HFF-Myc (cell line): ENCODE results near the gene RGS6.

ENCODE experiments used
- DNase-seq: peaks from one replicate; pipeline ENCODE4 v3.0.0-alpha.2; 2011; ENCODE audit warnings: low read depth; ENCODE audit errors: extremely low read depth
- H3K4me3 ChIP-seq: replicated peaks from 2 replicates; pipeline ENCODE4 v1.5.1; 2011; ENCODE audit warnings: low read depth, mild to moderate bottlenecking, control low read depth, low read length
- CTCF ChIP-seq: IDR thresholded peaks from 2 replicates; pipeline ENCODE4 v1.5.1; 2012; ENCODE audit warnings: mild to moderate bottlenecking, low read depth, low read length, control low read depth; ENCODE audit errors: missing control alignments

Gene RGS6

DNA sequence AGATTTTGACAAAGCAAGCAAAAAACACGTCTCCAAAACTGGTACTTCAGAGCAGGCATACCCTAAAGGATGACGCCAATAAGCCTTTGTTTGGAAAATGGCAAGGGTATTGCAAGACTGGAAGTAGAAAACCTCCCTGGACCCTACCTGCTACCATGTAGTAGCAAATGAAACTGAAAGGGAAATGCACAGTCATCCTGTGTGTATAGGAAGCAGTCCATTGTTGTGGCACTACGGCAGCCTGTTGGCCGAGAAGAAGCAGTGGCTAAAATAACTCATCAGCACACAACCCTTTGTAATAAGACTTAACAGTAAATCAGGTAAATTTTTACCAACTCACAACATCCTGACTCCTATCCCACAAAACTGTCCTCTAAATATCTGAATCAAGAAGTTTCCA is 386.4 kb downstream of the RGS6 start:
- no peak for TF ChIP-seq CTCF
- no peak for DNase-seq
- H3K4me3 ChIP-seq, result no peak overlapping the region

- no peak for DNase-seq
Observed at GRCh38 chr14:72332046-72332445, 399.8 kb downstream of the RGS6 start.

DNA sequence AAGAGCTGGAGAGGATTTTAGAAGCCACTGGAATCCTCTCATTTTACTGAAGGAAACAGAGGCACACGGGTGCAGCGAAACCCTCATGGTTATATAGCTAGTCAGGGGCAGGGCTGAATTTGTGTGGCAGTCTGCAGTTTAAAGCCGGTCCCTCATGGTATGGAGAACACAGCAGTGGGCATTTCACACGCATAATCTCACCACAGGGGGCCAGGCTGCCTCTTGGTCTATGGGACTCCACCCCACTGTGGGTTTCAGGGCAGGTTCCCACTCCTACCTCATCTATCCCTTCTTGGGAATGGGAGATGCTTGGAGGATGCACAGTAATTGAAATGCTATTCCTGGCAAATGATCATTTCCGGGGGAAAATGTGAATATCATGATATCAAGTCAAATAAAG is 400.6 kb downstream of the RGS6 start:
- H3K4me3 ChIP-seq, result no peak overlapping the region
- no peak for DNase-seq
- TF ChIP-seq CTCF, result no peak

More at GRCh38 chr14:72332046-72332445, 399.8 kb downstream of the RGS6 start:
- no peak for TF ChIP-seq CTCF
- no peak overlapping the region for H3K4me3 ChIP-seq

DNA sequence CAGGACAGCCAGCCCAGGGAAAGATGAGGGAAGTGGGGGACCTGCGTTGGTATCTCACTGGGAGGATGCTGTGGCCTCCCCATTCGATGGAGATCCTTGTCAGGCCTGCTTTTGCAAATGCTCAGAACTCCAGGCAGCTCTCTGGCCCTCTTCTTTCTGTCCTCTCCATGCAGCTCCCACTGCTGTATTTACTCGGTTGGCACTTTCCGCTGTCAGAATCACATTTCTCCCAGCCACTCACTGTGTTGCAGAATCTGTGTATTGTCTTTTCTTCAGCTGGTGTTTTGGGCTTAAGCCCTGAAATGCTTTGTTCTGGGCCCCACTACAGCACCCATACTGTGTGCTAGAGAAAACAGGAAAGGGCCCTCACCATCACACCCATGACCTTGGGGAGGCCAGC is 401.1 kb downstream of the RGS6 start:
- no peak for TF ChIP-seq CTCF
- no peak for DNase-seq
- no peak overlapping the region for H3K4me3 ChIP-seq

DNA sequence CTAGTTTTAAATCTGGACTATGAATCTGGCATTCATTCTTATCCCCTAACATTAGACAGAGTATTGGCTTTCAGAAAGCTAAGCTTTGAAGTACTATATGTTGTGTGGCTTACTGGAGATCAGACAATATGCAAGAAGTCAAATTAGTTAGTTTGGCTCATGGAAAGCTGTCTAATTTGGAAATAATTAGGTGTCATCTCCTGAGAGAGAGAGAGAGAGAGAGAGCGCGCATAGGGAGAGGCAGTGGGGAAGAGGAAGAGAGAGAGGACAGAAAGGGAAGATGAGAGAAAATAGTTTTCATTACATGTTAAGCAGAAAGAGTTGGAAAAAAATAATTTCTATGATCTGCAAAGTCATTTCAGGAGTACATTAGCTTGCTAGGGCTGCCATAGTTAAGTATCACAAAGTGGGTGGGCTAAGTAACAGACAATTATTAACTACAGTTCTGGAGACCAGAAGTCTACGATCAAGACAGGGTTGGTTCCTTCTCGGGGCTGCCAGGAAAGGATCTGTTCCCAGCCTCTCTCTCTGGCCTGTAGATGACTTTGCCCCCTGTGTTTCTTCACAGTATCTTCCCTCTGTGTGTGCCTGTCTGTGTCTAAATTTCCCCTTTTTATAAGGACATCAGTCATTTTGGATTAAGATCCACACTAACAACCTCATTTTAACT is 404.2 kb downstream of the RGS6 start:
- no peak for TF ChIP-seq CTCF
- no peak for DNase-seq
- no peak overlapping the region for H3K4me3 ChIP-seq

DNA sequence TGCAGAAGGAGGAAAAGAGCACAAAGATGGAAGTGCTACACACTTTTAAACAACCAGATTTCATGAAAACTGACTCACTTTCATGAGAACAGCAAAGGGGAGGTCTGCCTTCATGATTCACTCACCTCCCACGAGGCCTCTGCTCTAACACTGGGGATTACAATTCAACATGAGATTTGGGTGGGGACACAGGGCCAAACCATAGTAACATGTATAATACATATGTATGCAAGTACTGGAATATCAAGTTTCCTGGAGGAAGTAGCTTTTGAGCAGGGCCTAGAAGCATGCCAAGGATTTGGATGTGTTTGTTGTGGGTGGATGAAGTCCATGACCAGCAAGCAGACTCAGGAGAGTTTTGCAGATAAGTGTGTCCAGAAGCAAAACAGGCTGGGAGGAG is 409.0 kb downstream of the RGS6 start:
- DNase-seq, result no peak
- TF ChIP-seq CTCF, result no peak
- H3K4me3 ChIP-seq, result no peak overlapping the region

GRCh38 chr14:72341686-72342085 is 409.5 kb downstream of the RGS6 start:
- no peak for DNase-seq
- TF ChIP-seq CTCF, result no peak

More at GRCh38 chr14:72341686-72342085, 409.5 kb downstream of the RGS6 start:
- no peak overlapping the region for H3K4me3 ChIP-seq
